Activated T-cell treated with anti-CD3 and anti-CD28 coated beads for 24 hours (primary cell): ENCODE data around the gene PLD1.
"Not testable (repeated sequence)": the region's sequence is repeated elsewhere in the genome, so short reads cannot be mapped to it uniquely, and the experiment has no call there.

Experiments used
- DNase-seq: peaks from one replicate; pipeline ENCODE4 v3.0.0-alpha.2; 2020; ENCODE audit warnings: low read depth

PLD1 gene, protein sequence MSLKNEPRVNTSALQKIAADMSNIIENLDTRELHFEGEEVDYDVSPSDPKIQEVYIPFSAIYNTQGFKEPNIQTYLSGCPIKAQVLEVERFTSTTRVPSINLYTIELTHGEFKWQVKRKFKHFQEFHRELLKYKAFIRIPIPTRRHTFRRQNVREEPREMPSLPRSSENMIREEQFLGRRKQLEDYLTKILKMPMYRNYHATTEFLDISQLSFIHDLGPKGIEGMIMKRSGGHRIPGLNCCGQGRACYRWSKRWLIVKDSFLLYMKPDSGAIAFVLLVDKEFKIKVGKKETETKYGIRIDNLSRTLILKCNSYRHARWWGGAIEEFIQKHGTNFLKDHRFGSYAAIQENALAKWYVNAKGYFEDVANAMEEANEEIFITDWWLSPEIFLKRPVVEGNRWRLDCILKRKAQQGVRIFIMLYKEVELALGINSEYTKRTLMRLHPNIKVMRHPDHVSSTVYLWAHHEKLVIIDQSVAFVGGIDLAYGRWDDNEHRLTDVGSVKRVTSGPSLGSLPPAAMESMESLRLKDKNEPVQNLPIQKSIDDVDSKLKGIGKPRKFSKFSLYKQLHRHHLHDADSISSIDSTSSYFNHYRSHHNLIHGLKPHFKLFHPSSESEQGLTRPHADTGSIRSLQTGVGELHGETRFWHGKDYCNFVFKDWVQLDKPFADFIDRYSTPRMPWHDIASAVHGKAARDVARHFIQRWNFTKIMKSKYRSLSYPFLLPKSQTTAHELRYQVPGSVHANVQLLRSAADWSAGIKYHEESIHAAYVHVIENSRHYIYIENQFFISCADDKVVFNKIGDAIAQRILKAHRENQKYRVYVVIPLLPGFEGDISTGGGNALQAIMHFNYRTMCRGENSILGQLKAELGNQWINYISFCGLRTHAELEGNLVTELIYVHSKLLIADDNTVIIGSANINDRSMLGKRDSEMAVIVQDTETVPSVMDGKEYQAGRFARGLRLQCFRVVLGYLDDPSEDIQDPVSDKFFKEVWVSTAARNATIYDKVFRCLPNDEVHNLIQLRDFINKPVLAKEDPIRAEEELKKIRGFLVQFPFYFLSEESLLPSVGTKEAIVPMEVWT

DNA sequence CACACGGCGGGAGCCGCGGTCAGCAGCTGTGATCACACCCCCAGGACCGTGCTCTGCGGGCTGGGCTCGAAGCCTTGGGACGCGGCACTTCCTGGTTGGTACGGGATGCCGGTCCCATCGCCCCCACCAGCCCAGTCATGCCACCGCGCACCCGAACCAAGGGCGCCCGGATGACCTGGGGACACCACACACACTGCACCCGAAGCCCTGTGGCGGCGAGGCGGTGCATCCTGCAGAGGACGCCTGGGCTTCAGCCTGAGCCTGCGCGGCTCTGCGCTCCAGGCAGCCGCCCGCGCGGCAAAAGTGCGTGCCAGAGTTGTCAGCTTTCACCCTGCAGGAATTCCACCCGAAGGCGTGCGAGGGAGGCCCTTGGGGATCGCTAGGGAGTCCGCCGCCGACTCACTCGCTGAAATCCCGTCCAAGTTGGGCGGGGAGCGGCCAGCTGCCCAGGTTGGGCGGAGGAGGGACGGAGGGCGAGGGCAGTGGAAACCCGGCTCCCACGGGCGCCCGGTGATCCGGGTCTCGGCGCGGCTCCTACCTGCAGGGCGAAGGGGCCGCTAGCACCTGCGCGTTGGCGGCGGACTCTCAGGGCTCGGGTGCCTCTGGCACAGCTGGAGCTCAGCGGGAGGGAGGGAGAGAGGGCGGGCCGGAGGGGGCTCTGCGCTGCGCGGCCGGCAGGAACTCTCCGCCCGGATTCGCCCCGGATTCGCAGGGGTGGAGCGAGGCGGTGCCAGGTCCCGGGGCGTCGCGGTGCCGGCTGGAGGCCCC lies at the start of gene PLD1:
Gene PLD1, minus strand, starts transcription at position 623 of the 768 bp plus-strand sequence. CDS start 72,432 bp downstream, outside the sequence.
- DNase-seq, result peak; percentile 23

DNA sequence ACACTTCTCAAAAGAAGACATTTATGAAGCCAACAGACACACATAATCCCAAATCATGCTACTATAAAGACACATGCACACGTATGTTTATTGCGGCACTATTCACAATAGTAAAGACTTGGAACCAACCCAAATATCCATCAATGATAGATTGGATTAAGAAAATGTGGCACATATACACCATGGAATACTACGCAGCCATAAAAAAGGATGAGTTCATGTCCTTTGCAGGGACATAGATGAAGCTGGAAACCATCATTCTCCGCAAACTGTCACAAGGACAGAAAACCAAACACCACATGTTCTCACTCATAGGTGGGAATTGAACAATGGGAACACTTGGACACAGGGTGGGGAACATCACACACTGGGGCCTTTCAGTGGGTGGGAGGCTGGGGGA lies 48.5 kb upstream of the PLD1 start:
- not testable (repeated sequence) for DNase-seq

DNA sequence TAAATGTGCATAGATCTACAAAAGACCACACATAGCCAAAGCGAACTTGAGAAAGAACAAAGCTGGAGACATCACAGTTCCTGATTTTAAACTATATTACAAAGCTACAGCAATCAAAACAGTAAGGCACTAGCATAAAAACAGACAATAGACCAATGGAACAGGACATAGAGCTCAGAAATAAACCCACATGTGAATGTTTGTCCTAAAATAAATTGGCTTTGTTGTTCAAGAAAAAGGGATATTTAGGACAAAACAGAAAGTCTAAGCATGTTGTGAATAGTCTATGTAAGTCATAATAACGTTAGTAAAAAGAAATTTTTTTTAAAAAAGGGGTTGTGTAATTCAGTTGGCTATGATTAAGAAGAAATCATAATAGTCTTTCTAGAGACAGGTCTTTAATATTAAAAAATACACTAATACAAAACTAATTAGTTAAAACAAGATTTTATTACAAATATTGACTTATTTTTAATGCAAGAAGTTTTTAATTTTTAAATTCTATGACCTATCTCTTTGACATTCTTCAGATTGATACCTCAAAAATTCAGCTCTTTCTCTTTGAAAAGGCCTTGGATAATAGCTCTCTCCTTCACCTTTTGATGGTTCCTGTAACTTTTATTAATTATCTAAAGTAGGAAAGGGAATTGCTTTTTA lies 44.5 kb upstream of the PLD1 start:
- DNase-seq, result no peak

DNA sequence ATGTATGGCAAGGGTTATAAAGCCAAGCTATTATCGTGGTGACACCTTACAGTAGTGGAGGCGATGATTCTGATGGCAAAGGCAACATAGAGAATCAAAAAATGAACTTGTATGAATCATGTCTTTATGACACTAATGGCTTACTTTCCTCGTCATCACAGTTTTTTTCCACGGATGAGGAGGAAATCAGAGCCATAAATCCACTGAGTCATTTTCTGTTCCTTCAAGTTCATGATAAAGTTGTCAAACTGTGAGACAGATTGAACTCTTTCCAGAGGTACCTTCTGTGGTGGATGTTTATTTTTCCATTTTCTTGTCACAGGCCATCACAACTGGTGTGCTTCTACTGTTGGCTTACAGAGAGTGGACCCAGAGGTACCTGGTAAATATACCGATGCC lies 41.4 kb upstream of the PLD1 start:
- DNase-seq, result no peak

DNA sequence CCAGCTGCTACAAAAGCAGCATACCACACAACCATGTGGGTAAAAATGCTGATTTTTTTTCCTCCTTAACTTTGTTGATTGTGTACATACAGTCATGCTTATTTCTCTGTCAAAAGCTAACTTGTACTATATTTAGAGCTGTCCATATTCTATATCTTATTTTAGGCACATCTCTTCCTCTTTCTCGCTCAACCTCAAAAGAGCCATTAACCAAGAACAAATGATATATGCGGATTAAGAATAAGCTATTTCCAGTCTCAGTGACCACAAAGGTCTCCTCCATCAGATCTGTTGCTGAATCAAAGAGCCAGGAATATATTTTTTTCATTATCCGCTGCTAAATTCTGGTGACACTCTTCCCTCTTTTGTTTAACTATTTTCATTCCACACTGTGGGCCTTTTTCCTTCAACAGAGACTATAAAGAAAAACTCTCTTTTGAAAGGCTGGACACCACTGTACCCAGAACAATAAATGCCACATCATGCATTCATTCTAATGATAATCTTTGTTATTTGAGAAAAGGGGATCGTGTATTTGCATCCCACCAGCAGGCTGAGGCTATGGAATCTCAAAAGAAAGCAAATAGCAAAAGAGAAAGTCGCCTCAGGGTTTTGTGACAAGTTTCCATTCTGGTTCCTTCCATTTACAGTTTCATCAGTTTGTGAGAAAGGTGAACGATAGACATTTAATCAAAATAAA lies 40.8 kb upstream of the PLD1 start:
- DNase-seq, result no peak

DNA sequence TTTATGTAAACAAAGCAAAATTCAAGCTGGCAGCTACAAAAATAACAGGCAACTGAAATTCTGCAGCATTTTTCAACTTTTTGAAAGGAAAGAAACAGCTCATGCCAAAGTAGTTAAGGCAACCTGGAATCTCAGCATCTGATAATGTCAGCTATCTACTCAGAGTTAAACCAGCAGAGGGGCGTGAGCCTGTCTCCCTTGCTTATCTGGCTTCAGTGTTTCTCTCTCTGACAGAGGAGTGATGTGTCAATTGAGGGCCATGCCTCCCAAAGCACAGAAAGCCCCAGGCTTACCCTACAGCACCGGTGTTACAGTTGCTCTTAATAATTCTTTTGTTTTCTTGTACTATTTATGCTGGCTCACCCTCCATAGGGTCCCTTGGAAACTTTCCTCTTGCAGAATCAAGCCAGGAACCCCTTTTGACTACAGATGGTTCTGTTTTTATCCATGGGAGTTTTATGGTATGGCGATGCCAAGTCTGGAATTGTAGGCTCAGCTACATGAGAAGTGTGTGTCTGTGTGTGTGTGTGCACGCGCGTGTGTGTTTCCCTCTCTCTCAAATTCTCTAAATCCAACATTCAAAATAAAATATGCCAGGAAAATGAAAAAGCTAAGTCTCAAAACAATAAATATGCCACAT lies 40.2 kb upstream of the PLD1 start:
- no peak for DNase-seq

DNA sequence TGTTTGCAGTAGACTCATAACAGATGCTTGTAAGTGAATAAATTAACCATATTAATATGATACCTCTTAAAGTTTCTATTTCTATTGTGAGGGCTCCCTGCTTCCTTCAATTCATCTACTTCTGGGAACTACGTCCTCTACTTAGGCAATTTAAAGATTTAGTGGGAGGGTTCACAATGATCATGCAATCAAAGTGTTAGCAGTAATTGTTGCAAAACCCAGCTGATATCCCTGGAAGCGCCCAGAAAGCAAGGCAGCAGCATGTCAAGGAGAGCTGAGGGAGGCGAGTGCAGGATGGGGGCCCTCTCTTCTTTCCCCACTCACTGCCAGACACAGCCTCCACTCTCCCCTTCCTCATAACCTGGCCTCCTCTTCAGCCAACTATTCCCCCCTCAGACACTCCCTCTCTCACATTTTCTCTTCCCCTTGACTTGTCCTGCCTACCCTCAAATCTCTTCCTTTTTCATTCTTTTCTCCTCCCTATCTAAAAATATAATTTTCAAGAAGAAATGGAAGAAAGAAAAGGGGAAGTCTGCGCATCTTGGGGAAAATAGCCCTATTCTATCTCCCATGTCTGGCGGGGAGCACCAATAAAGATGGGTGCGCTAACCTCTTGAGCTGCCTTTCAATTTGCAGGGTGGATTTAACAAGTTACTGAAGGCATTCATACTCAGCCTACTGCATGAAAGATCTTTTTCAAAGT lies 39.5 kb upstream of the PLD1 start:
- DNase-seq, result no peak

DNA sequence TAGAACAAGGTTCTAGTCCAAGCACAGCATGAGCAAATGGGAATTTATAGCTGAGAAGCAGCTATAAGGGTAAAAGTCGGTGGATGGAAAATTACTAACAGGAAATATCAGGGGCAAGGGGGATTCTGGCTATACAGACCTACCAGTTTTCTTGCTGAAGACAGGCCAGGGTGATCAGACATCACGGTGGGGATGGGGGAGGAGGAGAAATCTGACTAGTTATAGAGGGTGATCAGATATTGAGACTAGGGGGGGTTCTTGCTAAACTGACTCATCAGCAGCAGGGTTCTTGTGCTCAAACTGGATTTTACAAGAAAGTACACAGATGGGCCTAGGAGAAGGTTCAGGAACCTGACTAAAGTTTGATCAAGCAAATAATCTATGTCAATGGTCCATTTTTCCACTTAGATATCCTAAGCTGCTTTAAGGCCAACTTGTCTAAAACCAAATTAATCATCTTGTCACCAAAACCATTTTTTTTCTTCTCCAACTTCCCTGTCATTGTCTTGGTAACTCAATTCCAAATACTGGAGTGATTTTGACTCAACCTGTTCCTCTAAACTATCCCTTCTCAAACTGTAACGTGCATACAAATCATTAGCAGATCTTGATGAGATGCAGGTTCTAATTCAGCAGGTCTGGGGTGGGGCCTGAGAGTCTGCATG lies 37.4 kb upstream of the PLD1 start:
- DNase-seq, result no peak

DNA sequence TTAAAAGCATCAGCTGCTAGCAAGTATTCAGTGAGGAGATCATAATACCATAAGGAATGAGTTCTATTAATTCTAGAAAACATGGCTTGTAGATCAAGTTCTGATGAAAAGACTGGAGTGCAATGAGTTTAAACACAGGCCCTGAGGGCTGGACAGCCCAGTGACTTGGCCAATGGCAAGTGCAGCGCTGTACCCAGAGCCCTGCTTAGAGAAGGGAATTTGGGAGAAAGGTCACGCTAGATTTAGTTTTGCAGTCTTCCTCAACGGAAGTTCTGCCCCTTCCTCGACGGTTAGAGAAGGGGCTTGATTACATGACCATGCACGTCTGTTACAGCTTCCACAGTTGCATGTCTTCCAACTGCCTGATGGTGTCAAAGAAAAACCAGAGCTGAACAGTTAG lies 36.9 kb upstream of the PLD1 start:
- no peak for DNase-seq

DNA sequence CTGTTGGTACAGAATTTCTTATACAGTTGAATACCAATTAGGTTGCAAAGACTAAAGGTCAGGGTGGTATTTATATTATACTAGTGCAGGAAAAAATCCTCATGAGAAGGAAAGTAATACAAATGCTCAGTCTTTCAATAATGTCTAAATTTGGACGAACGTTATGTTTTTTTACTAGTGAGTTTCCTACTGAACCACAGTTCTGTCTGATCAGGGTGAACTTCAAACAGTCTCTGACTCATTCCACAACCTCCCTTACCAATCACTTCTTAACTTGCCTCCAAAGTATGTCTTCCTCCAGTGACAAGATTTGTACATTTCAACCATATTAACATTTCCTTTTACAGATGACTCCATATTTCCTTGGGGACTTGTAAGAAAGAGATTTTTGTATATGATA lies 36.3 kb upstream of the PLD1 start:
- no peak for DNase-seq

DNA sequence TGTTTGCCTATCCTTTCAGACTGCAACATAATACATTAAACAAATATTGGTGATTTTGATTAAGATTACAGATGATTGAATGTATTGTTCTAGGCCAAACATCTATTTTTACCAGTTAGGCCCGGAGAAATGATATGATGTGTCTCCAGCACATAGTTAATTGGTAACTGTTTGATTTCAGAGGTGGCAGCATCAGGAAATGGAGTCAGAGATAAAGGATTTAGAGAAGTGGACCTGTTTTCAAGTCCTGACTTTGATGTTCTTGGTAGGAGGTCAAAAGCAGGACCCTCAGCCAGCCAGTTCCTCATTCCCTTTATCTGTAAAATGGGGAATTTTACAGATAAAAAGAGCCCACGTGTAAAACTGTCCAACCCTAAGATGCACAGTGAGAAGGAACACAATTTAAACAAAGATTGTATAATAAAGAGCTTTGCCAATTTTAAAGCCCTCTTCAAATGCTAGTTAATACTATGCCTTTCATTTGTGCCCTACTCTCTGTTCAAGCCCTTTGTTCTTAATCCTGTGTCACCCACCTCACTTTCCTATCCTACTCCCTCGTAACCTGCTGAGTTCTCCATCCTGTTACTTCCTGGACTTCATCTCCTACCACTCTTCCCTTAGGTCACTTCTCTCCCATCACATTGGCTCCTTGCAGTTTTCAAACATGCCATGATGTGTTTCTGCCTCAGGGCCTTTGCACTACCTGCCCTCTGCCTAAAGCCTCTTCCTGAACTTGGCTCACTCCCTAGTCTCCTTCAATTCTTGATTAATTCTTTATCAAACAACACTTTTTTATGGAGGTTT lies 35.4 kb upstream of the PLD1 start:
- no peak for DNase-seq

DNA sequence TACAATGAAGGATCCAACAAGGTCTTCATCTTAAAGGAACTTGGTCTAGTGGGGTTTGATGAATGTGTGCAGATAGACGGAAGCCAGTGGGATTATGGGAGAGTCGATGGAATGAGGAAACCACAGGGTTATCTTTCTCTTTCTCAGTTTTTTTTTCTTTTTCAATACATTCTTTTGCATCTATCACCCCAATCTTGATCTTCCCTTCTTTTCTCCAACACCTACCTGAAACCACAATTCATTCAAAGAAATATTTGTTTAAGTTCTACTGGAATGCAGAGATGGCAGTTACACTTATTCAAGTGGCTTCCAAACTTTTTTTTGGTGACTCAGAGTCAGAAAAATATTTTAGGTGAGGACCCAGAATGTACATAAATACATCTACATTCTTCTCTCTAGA lies 34.6 kb upstream of the PLD1 start:
- DNase-seq, result no peak

DNA sequence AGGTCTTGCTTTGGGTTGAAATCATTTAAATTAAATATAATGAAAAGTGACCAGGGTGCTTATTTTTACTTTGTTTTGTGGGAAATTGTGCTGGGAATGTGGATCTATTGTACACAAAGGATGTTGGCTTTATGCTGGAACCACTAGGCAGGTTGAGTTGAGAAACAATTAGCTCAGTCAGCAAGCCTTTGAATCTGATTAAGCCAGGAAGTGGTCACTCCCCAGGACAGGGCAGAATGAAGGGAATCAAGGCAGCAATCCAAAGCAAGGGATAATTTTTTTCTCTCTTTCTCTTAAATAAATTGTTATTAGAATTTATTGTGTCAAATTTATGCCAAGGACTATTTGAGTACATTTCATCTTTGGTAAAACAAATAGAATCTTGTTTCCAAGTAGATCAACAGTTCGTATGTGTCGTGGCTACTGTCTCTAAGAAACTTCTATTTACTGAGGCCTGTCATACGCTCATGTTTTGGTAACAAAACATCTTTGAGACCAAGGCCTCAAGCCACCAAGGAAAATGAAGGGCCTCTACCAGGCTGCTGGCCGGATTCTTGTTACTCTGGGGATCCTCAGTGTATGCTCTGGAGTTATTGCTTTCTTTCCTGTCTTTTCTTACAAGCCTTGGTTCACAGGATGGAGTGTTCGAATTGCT lies 32.7 kb upstream of the PLD1 start, which contains the start of gene TMEM212:
Gene TMEM212, plus strand, starts transcription at position 486 of the 655 bp plus-strand sequence. Its CDS starts 35 bp downstream, at position 521.
- DNase-seq, result no peak

DNA sequence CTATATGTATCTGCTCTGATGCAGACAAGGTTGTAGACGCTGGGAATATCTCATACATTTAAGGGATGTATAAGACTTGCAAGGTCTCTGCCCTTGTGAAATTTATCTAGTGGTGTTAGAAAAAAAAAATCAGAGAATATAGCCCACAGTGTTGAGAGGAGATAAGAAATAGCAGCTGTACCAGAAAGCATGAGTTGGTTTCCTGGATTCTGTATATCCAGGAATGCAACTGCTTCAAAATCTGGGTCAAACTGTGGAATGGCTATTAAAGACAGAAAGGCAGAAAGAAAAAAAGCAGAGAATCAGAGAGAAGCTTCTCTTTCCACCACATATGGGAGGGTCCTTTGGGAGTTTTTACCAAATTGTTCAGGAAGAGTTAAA lies 31.3 kb upstream of the PLD1 start:
- no peak for DNase-seq

DNA sequence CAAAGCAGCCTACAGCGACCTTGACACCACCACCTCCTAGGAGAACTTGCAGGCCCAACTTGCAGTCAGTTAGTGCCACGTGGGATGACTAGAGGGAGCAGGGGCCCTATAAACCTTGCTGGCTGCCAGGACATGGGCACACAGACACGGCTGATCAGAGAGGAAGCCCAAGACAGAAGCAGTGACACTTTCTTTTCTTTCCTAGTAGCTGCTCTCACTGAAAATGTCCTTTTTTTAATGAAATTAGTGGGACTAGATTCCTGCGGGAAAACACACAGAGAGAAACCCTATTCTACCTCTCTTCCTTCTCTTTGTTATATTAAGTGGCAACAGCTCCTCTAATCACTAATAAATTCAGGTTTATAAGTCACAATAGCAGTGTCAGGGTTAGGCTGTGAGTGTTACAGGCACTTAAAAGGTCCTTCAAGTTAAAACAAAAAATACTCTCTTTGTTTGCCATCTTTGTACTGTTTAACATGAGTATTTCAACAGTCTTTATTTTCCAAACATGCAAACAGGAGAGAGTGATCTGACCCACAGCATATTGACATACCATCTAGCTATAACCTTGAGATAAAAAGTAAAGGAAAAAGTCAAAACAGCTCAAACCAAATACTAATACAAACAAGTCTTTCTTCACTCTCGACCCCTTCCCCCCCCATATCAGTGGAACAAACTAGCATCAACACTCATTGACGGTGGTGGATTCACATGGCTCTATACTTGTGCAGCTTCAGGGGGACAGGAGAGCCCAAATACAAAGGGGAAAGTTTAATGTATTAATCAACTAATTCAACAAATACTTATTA lies 30.7 kb upstream of the PLD1 start:
- DNase-seq, result no peak

DNA sequence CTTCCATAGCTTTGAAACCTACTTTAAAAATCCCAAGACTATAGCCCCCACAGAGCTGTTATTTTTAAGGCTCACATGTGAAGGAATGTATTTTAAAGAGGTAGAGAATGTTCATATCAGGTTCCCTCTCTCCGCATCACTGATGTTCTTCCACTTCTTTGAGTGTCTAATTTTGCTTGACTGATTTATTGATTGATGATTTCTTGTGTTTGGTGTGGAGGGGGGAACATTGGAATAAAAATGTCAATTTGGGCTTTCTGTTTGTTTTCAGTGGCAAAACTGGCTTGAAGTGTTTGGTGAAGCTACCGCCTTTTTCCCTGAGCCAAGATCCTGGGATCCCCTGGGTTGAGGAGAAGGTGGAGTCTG lies 30.1 kb upstream of the PLD1 start:
- DNase-seq, result no peak

DNA sequence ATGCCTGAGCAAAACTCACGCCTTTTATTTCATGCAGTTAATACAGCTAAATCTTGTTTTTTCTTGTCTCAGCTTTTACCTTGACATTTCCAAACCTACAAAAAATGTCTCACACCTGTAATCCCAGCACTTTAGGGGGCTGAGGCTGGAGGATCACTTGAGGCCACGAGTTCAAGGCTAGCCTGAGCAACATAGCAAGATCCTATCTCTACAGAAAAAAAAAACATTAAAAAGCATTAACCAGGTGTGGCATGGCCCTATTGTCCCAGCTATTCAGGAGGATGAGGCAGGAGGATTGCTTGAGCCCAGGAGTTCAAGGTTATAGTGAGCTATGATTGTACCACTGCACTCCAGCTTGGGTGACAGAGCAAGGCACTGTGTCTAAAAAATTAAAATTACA lies 29.0 kb upstream of the PLD1 start:
- no peak for DNase-seq
